WI38 (cell line): Measurements from ENCODE around the gene ATXN2.
"Not testable (repeated sequence)": the region's sequence is repeated elsewhere in the genome, so short reads cannot be mapped to it uniquely, and the experiment has no call there.

Experiments
- H3K4me3 ChIP-seq: 2 replicates; pipeline ENCODE4 v1.5.1; 2011; ENCODE audit warnings: low read depth, mild to moderate bottlenecking, control low read depth, low read length
- CTCF ChIP-seq: IDR thresholded peaks from 2 replicates; pipeline ENCODE4 v1.5.1; 2012; ENCODE audit warnings: low read depth, mild to moderate bottlenecking, control low read depth, low read length

ATXN2 gene

GRCh38 chr12:111597831-111598636 lies 1.1 kb downstream of the ATXN2 start:
- TF ChIP-seq CTCF: no peak

GRCh38 chr12:111596985-111597830 lies 1.9 kb downstream of the ATXN2 start:
- TF ChIP-seq CTCF: no peak
- peak overlapping the region; percentile 94 for H3K4me3 ChIP-seq

More at GRCh38 chr12:111597831-111598636, 1.1 kb downstream of the ATXN2 start:
- H3K4me3 ChIP-seq: peak overlapping the region; percentile 94

- not testable (repeated sequence) for H3K4me3 ChIP-seq
Observed at GRCh38 chr12:111595341-111595835, 3.7 kb downstream of the ATXN2 start.

GRCh38 chr12:111591399-111592010 lies 7.6 kb downstream of the ATXN2 start:
- H3K4me3 ChIP-seq: not testable (repeated sequence)

- no peak overlapping the region for H3K4me3 ChIP-seq
- TF ChIP-seq CTCF: no peak
Observed at GRCh38 chr12:111590552-111590951, 8.6 kb downstream of the ATXN2 start.

- no peak for TF ChIP-seq CTCF
- no peak overlapping the region for H3K4me3 ChIP-seq
Observed at GRCh38 chr12:111589601-111590000, 9.5 kb downstream of the ATXN2 start.

GRCh38 chr12:111588010-111588409 lies 11.1 kb downstream of the ATXN2 start:
- no peak for TF ChIP-seq CTCF
- no peak overlapping the region for H3K4me3 ChIP-seq

- TF ChIP-seq CTCF: no peak
Observed at GRCh38 chr12:111586986-111587385, 12.1 kb downstream of the ATXN2 start.

More at GRCh38 chr12:111586986-111587385, 12.1 kb downstream of the ATXN2 start:
- H3K4me3 ChIP-seq: no peak overlapping the region
